SKM-1 (cell line): ENCODE results near the gene TMCO1.
"Not testable (repeated sequence)": the region's sequence is repeated elsewhere in the genome, so short reads cannot be mapped to it uniquely, and the experiment has no call there.

ENCODE experiments used
- DNase-seq: peaks from one replicate; lab custom pipeline; 2025; ENCODE audit not compliant: unreplicated experiment; lab: John Stamatoyannopoulos, UW

TMCO1 gene

GRCh38 chr1:165768513-165769394, at the start of gene TMCO1:
TSS of gene TMCO1 (minus strand) at chr1:165768868. CDS start at chr1:165768751, 117 bp downstream.
- peak; percentile 100 for DNase-seq

GRCh38 chr1:165816826-165817497, 48.3 kb upstream of the TMCO1 start:
- DNase-seq = no peak

GRCh38 chr1:165816157-165816556, 47.5 kb upstream of the TMCO1 start:
- DNase-seq = no peak

GRCh38 chr1:165815725-165816124, 47.1 kb upstream of the TMCO1 start:
- no peak for DNase-seq

- no peak for DNase-seq
These were observed 38.9 kb upstream of the TMCO1 start for GRCh38 chr1:165807613-165808012.

GRCh38 chr1:165804513-165804912, 35.8 kb upstream of the TMCO1 start:
- not testable (repeated sequence) for DNase-seq

- no peak for DNase-seq
These were observed 30.7 kb upstream of the TMCO1 start for GRCh38 chr1:165799387-165799786.

- no peak for DNase-seq
These were observed 27.2 kb upstream of the TMCO1 start for GRCh38 chr1:165795894-165796293.

- no peak for DNase-seq
These were observed 25.3 kb upstream of the TMCO1 start for GRCh38 chr1:165793951-165794350.

GRCh38 chr1:165787741-165788140, 19.1 kb upstream of the TMCO1 start:
- DNase-seq = no peak

GRCh38 chr1:165783519-165783918, 14.9 kb upstream of the TMCO1 start:
- not testable (repeated sequence) for DNase-seq

- not testable (repeated sequence) for DNase-seq
These were observed 9.5 kb upstream of the TMCO1 start for GRCh38 chr1:165778197-165778596.

- no peak for DNase-seq
These were observed 4.8 kb upstream of the TMCO1 start for GRCh38 chr1:165773324-165773965.

GRCh38 chr1:165772739-165773138, 4.1 kb upstream of the TMCO1 start:
- DNase-seq = no peak

GRCh38 chr1:165764277-165764676, 4.4 kb downstream of the TMCO1 start:
- no peak for DNase-seq

- DNase-seq = no peak
These were observed 5.2 kb downstream of the TMCO1 start for GRCh38 chr1:165763442-165763841.

GRCh38 chr1:165762725-165763124, 5.9 kb downstream of the TMCO1 start:
- DNase-seq = no peak

GRCh38 chr1:165759095-165759494, 9.6 kb downstream of the TMCO1 start:
- DNase-seq = no peak

GRCh38 chr1:165755393-165756010, 13.2 kb downstream of the TMCO1 start:
- no peak for DNase-seq

GRCh38 chr1:165753934-165754333, 14.7 kb downstream of the TMCO1 start:
- DNase-seq = no peak

- DNase-seq = no peak
These were observed 20.1 kb downstream of the TMCO1 start for GRCh38 chr1:165748550-165748949.
